ENCODE data around the gene HMGN5. TPM values are rescaled to one million over a fixed set of nuclear protein-coding genes. Genes with fewer than 3 reads are reported as not detected.

Gene HMGN5
- total and polyA plus RNA-seq, 2 of the 4 experiments (the other 2 are of a cell fraction): 0.72 to 3.4 TPM

- intact Hi-C loops (cut with micrococcal nuclease): no loop called here
- H3K14ac ChIP-seq (replicated peaks; ENCODE audit: low read depth, low read length): no peak overlapping the region
- ChIA-PET POLR2A (ENCODE audit: unreplicated experiment) (no interaction called here), CTCF (no interaction called here)
- no peak overlapping the region for H2AFZ ChIP-seq (replicated peaks; ENCODE audit: low read length, poor library complexity)
- H2BK120ac ChIP-seq (ENCODE audit: low read depth, low read length): no peak overlapping the region
- H3K36me3 ChIP-seq (ENCODE audit: control insufficient read depth, insufficient read depth, low read length): no peaks in the 10 kb centered on the region
- no peak overlapping the region for H4K8ac ChIP-seq (ENCODE audit: low read depth in 2 of 2, low read length in 2 of 2)
- no peak overlapping the region for H2BK15ac ChIP-seq (ENCODE audit: low read depth, low read length)
- H3K27me3 ChIP-seq (ENCODE audit: control insufficient read depth, insufficient read depth, low read length): no peaks in the 10 kb centered on the region
- no peak overlapping the region for H2BK5ac ChIP-seq (ENCODE audit: low read depth, low read length, poor library complexity, severe bottlenecking)
- no peak overlapping the region for H3K18ac ChIP-seq (ENCODE audit: low read depth, low read length)
- dilution Hi-C loops (cut with HindIII; ENCODE audit: low sequenced_read_pairs, unreplicated experiment): no loop called here
- in situ Hi-C loops (cut with MboI; ENCODE audit: low sequenced_read_pairs): no loop called here
- ATAC-seq (ENCODE audit: low read depth) (no peak), DNase-seq (no peak)
- H3K9ac ChIP-seq (ENCODE audit: low read depth, low read length): no peak overlapping the region
- no peak overlapping the region for H3K4me2 ChIP-seq (ENCODE audit: low read depth, low read length)
- H2AK5ac ChIP-seq (ENCODE audit: low read depth, low read length): no peak overlapping the region
- no peak overlapping the region for H3K27ac ChIP-seq (ENCODE audit: insufficient read depth, low read length)
- H4K91ac ChIP-seq (ENCODE audit: insufficient read depth, low read depth, low read length): no peak overlapping the region
- no peak overlapping the region for H3K23ac ChIP-seq (ENCODE audit: low read depth, low read length)
- H3K4me1 ChIP-seq (ENCODE audit: control insufficient read depth, insufficient read depth, low read length): no peaks in the 10 kb centered on the region
- no peak overlapping the region for H3K4ac ChIP-seq (ENCODE audit: low read depth, low read length)
- H4K5ac ChIP-seq (ENCODE audit: low read depth, low read length): no peak overlapping the region
- H3K4me3 ChIP-seq (ENCODE audit: insufficient read depth, low read depth, low read length): no peak overlapping the region
- H3K9me1 ChIP-seq (ENCODE audit: insufficient read depth, low read length): no peaks in the 10 kb centered on the region
- no peak overlapping the region for H2BK20ac ChIP-seq (ENCODE audit: low read depth, low read length)
- TF ChIP-seq POLR2A (IDR thresholded peaks at IDR 0.05; ENCODE audit: low read depth, low read length): no peak
- TF ChIP-seq NFE2L2 (IDR thresholded peaks at IDR 0.05; ENCODE audit: low read depth, low read length): no peak
- TF ChIP-seq BHLHE40 (IDR thresholded peaks at IDR 0.05; ENCODE audit: low read depth, low read length): no peak
- no peak for TF ChIP-seq RFX5 (IDR thresholded peaks at IDR 0.05; ENCODE audit: low read depth, low read length)
- no peak for TF ChIP-seq USF2 (IDR thresholded peaks at IDR 0.05; ENCODE audit: low read depth, low read length)
- TF ChIP-seq MAZ (IDR thresholded peaks at IDR 0.05; ENCODE audit: borderline replicate concordance, low read depth, low read length): no peak
- no peaks in the 10 kb centered on the region for H3K79me1 ChIP-seq (ENCODE audit: low read depth in 1 of 2, low read length in 2 of 2)
- WGBS, 2 experiments (ENCODE audit: extremely low coverage in 2 of 2, insufficient read length in 1 of 2): no CpG with 5 or more reads among the region's 2 CpGs
- no TSS peak for BruUV-seq (replicated peaks)
- H2AK9ac ChIP-seq (replicated peaks; ENCODE audit: low read depth, low read length, poor library complexity): no peak overlapping the region
- H4K20me1 ChIP-seq (ENCODE audit: insufficient read depth, low read length): no peaks in the 10 kb centered on the region
- no peaks in the 10 kb centered on the region for H3K9me3 ChIP-seq (ENCODE audit: control insufficient read depth, insufficient read depth, low read length)
- no peak overlapping the region for H3K56ac ChIP-seq (ENCODE audit: extremely low read depth, insufficient read depth, low read length)
These were observed 119.1 kb downstream of the HMGN5 start for GRCh38 chrX:81082649-81083048.

Other genes with a start within 250 kb of the HMGN5 start
- 50.7 and 53.0 TPM in 2 replicates for gene SH3BGRL, start 189 bp upstream of the HMGN5 start, total RNA-seq (2012; rRNA removed)
- 95.5 and 110 TPM in 2 replicates for gene SH3BGRL, start 189 bp upstream of the HMGN5 start, polyA plus RNA-seq (2012; rRNA removed)